Lower leg skin (tissue), 4 donors: ENCODE data around the gene ARAP1. TPM values are rescaled to one million over a fixed set of nuclear protein-coding genes. Genes with fewer than 3 reads are reported as not detected.
A peak's percentile ranks its signal among the peaks of the same experiment; 100 is the strongest.

Experiments used
- DNase-seq, 2 donors: peaks; one replicate each; pipeline ENCODE4 v3.0.0-alpha.2; 2019; ENCODE audit warnings: low spot score in 2 of 2
- H3K4me3 ChIP-seq: fragments of 200-600 bp; sonication (generic); 2 replicates; pipeline ENCODE4 v1.5.1; 2017; ENCODE audit warnings: mild to moderate bottlenecking, low read depth; ENCODE audit not compliant: poor library complexity, severe bottlenecking
- POLR2A ChIP-seq, 2 donors: fragments of 450-650 bp; IDR thresholded peaks; one replicate each; pipeline ENCODE4 v1.6.1; 2016 to 2017; ENCODE audit warnings: antibody characterized with exemption in 2 of 2, mild to moderate bottlenecking in 1 of 2, moderate library complexity in 1 of 2
- WGBS, 2 donors: methylation state at CpG; one replicate each; pipeline ENCODE4 v1.1.5; 2018; 5-methylcytosine and 5-hydroxymethylcytosine counted together
- intact Hi-C: fragments of 100-400 bp; cut with DNase I; formaldehyde crosslinking; loops from one replicate; pipeline ENCODE4 v1.15.0; 2023; ENCODE audit warnings: low total_unique reads
- total RNA-seq, 4 donors: library from RNA; depleted of rRNA; stranded (reverse); fragments of >200 nt; gene quantifications; one replicate each; pipeline ENCODE4 v1.1.0, GENCODE V29; 2016
- TF ChIP-seq, protein P1 (sequence below), 3 donors: fragments of 450-650 bp; IDR thresholded peaks; one replicate each; pipeline ENCODE4 v1.5.1; 2016; ENCODE audit warnings: antibody characterized with exemption in 3 of 3, mild to moderate bottlenecking in 3 of 3, moderate library complexity in 2 of 3

The ARAP1 gene
- total RNA-seq, 4 donors from 2014 or later = 60.6 to 89.6 (median 80.6) TPM

DNA sequence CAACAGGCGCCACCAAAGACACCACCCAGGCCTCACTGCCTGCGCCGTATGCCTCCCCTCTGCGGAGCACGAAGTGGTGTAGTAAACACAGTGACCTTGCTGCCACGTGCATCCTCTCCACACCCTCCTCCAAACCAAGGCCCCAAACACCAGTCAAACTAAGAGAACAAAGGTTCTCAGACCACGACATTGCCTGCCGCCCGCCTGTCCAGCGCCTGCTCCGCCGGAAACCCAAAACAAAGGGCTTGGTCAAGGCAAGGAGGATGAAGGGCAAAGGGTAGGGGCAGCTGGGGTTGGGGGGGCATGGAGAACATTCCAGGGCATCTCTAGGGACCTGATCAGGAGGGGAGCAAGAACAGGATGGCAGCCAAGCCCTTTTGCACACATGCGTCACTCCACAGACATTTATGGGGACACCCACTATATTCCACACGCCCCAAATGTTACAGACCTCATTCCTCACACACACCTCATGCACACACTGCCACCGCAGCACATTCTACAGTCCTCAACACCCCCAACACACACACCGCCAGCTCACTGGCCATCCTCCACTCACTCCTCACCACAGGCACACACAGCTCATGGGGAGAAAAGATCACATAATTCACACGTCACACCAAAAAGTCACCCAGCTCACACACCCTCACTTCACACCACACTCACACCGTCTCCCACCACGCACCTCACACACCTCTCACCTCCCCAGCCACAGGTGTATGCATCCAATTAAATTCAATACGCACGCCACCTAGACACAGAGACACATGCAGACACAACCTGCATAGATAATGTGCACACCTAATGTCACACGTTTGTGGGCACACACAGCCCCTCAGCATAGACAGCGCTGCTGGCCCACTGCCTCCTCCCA, 112.5 kb downstream of the ARAP1 start:
- intact Hi-C loops = loop anchor here (10.0 kb wide), 1 partner anchor 165 kb away; no protein-coding TSS in a partner anchor
- H3K4me3 ChIP-seq = peak overlapping the region; percentile 4
- DNase-seq = no peak
- WGBS, 2 donors = 68 to 81% methylated on average over 23 of the region's 23 CpGs
- TF ChIP-seq, protein P1, sequence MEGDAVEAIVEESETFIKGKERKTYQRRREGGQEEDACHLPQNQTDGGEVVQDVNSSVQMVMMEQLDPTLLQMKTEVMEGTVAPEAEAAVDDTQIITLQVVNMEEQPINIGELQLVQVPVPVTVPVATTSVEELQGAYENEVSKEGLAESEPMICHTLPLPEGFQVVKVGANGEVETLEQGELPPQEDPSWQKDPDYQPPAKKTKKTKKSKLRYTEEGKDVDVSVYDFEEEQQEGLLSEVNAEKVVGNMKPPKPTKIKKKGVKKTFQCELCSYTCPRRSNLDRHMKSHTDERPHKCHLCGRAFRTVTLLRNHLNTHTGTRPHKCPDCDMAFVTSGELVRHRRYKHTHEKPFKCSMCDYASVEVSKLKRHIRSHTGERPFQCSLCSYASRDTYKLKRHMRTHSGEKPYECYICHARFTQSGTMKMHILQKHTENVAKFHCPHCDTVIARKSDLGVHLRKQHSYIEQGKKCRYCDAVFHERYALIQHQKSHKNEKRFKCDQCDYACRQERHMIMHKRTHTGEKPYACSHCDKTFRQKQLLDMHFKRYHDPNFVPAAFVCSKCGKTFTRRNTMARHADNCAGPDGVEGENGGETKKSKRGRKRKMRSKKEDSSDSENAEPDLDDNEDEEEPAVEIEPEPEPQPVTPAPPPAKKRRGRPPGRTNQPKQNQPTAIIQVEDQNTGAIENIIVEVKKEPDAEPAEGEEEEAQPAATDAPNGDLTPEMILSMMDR (IDR thresholded peaks at IDR 0.05) = no peak
- no peak for TF ChIP-seq POLR2A (IDR thresholded peaks at IDR 0.05)

DNA sequence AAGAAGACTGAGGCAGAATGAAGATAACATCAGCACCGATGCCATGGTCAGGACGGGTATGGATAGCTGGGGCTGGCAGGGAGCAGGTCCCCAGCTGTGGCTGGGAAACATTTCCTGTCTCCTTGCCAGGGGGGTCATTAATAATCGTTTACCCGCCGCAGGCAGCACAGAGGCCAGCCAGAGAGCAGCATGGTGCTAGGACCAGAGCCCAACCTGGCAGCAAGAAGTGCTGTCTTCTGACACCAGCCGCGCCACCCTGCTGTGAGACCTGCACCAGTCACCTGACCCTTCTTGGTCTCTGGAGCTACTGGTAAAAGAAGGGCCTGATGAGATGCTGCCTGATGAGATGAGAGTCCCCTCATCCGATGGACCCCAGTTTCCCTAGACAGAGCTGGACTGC, 114.3 kb downstream of the ARAP1 start:
- no peak for TF ChIP-seq POLR2A (IDR thresholded peaks at IDR 0.05)
- TF ChIP-seq, protein P1 (IDR thresholded peaks at IDR 0.05) = no peak
- DNase-seq = no peak
- intact Hi-C loops = no loop called here
- 53 to 62% methylated on average over 8 of the region's 8 CpGs for WGBS, 2 donors
- no peak overlapping the region for H3K4me3 ChIP-seq

DNA sequence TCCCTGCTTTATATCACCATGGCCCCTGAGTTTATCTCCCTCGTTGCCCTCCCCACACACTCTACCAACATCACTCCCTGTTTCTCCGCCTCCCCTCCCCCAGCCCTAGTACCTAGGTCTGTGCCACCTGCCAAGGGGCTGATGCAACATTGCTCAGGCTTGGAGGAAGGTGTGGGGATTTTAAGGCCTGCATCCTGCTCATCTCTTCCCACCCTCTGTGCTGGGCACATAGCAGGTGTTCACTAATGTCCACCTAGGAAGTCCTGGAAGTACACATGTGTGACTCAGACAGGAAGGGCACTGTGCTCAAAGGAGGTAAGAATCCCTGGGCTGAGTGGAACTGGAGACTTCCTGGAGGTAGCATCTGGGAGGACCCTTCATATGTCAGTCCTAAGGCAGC, 115.0 kb downstream of the ARAP1 start:
- H3K4me3 ChIP-seq = no peak overlapping the region
- no peak for DNase-seq
- 88 to 89% methylated on average over 2 of the region's 2 CpGs for WGBS, 2 donors
- TF ChIP-seq, protein P1 (IDR thresholded peaks at IDR 0.05) = no peak
- TF ChIP-seq POLR2A (IDR thresholded peaks at IDR 0.05) = no peak
- intact Hi-C loops = no loop called here

DNA sequence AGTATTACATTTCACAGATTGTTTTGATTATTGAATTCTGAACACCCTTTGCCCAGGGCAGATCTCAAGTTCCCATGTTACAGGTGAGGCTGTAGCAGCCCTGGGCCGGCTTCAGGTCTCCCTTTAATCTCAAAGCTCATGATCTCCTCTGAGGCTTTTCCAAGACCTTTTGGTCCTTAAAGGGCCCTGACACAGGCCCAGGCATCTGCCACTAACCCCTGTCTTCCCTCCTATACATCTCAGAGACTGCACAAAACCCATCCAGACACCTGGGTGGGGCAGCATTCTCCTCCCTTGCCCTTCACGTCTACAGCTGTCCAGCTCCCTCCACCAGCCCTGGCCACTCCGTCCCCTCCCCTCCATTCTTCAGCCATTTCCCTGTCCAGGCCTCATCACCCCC, 115.8 kb downstream of the ARAP1 start:
- DNase-seq = no peak
- WGBS, 2 donors = 64 to 73% methylated on average over 3 of the region's 3 CpGs
- intact Hi-C loops = no loop called here
- TF ChIP-seq POLR2A (IDR thresholded peaks at IDR 0.05) = no peak
- TF ChIP-seq, protein P1 (IDR thresholded peaks at IDR 0.05) = no peak
- no peak overlapping the region for H3K4me3 ChIP-seq

DNA sequence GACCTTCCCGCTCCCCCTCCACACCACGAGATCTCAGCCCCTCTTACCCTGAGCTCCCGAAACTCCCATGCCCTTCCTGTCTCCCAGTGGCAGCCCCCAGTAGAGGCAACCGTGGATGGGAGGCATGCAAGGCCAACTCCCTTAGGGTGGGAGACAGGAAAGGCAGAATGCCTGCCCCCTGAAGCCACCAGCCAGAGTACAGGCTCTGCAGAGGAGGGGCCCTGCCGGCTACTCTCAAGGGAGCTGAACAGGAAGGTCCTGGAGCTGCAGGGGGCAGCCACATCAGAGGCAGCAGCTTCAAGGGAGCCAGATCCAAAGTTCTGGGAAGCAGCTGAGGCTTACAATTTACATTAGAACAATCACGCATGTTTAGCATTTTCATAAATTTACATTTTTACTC, 116.3 kb downstream of the ARAP1 start:
- intact Hi-C loops = no loop called here
- no peak for DNase-seq
- TF ChIP-seq, protein P1 (IDR thresholded peaks at IDR 0.05) = no peak
- no peak for TF ChIP-seq POLR2A (IDR thresholded peaks at IDR 0.05)
- WGBS, 2 donors = 65 to 67% methylated on average over 6 of the region's 6 CpGs
- no peak overlapping the region for H3K4me3 ChIP-seq
